ENCODE results near the gene TMEM179B.
A peak's percentile ranks its signal among the peaks of the same experiment; 100 is the strongest.

TMEM179B gene

DNA sequence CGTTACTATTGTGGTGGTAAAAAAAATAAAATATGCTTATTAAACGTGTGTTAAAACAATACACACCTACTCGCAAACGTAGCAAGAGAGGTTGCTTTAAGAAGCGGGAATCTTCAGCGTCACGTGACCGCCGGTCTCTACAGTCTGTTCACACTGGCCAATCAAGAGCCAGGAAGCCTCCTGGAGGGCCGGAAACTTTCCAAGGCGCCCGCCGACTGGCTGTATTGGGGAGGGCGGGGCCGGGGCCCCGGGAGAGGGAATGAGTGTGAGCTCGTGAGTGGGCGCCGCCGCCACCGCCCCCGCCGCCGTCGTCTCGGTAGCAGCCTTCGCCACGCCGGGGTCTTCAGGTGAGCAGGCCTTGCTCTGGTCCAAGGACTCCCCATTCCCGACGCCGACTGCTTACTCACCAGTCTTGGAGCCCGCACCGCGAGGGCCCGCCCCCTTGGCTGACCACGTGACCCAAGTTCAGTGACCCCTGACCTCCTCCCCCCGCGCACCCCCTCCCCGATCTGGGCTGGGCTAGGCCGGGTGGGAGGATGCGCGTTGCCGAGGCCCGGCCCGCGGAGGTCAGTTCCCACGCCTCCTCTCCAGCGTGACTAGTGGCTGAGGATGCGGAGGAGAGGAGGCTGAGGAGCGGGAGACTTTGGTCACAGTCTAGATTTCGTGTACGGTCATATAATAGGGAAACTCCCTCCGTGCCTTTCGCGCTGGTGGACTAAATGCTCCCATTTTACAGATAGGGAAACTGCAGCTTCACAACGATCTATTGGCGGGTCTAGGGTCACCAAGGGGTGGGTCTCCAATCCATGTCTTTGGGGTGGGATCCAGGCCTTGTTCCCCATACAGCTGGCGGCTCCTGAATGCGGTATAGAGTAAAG is 15.8 kb upstream of the TMEM179B start, which contains the start of gene TAF6L:
TSS of gene TAF6L (plus strand) at position 253 of the 878 bp plus-strand sequence. CDS start 4,388 bp downstream, outside the sequence.
- no peak for TF ChIP-seq CTCF (IDR thresholded peaks at IDR 0.05; ENCODE audit: control extremely low read depth, extremely low read depth, low read depth, missing control alignments)
- ChIA-PET CTCF (interaction anchor here (0.8 to 12.6 kb wide), 15 partner anchors 10 to 376 kb away, joined by 3 to 159 read pairs (median 4); partner anchors contain the start of genes HNRNPUL2, POLR2G, TMEM179B and ZBTB3), POLR2A (interaction anchor here (0.6 to 3.5 kb wide), 8 partner anchors 11 to 106 kb away, joined by 3 to 21 read pairs (median 8); partner anchors contain the start of genes C11orf98, CSKMT, TMEM179B and ZBTB3)
- peak; percentile 93 for DNase-seq (ENCODE audit: extremely low spot score)

DNA sequence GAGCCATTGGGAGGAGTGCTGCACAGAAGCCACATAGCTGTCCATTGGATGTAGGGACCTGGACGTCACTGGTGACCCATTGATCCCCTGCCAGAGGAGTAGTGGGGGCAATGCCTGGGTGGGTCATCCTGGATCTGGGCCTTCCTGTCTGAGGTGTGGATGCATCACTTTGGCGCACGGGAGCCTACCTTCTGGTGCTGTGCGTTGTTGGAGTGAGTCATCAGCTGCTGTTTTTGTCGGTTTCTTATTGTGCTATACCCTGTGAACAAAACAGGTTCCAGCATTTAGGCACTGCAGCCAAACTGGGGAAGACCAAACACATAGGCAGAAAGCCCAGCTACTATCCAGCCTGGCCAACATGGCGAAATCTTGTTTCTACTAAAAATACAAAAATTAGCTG is 12.8 kb upstream of the TMEM179B start:
- TF ChIP-seq CTCF (IDR thresholded peaks at IDR 0.05; ENCODE audit: control extremely low read depth, extremely low read depth, low read depth, missing control alignments): no peak
- DNase-seq (ENCODE audit: extremely low spot score): no peak
- ChIA-PET POLR2A (interaction anchor here (0.7 to 1.1 kb wide), 3 partner anchors 15 to 109 kb away, joined by 3 to 8 read pairs (median 5); partner anchors contain the start of genes C11orf98 and CSKMT), CTCF (interaction anchor here (0.7 to 12.6 kb wide), 4 partner anchors 12 to 214 kb away, joined by 3 to 159 read pairs (median 3); partner anchors contain the start of genes SLC3A2 and TMEM179B)

DNA sequence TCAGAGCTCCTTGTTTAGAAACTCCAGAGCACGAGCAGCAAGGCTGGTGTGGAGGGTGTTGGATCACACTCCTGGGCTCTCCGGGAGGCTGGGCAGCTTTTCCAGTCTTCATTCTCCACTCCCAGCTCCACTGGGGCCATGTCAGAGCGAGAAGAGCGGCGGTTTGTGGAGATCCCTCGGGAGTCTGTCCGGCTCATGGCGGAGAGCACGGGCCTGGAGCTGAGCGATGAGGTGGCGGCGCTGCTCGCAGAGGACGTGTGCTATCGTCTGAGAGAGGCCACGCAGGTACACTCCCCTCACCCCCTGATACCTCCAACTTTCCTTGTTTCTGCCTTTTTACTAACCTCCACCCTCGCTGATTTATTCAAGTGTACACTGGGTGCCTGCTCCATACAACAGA is 11.6 kb upstream of the TMEM179B start:
- CTCF ChIA-PET: interaction anchor here (0.8 to 12.6 kb wide), 6 partner anchors 8 to 80 kb away, joined by 3 to 159 read pairs (median 4); partner anchors contain the start of gene TMEM179B
- POLR2A ChIA-PET: interaction anchor here (0.8 to 1.2 kb wide), 4 partner anchors 22 to 111 kb away, joined by 3 to 4 read pairs (median 4); partner anchors contain the start of genes C11orf98, CSKMT and ZBTB3
- DNase-seq (ENCODE audit: extremely low spot score): no peak
- no peak for TF ChIP-seq CTCF (IDR thresholded peaks at IDR 0.05; ENCODE audit: control extremely low read depth, extremely low read depth, low read depth, missing control alignments)

DNA sequence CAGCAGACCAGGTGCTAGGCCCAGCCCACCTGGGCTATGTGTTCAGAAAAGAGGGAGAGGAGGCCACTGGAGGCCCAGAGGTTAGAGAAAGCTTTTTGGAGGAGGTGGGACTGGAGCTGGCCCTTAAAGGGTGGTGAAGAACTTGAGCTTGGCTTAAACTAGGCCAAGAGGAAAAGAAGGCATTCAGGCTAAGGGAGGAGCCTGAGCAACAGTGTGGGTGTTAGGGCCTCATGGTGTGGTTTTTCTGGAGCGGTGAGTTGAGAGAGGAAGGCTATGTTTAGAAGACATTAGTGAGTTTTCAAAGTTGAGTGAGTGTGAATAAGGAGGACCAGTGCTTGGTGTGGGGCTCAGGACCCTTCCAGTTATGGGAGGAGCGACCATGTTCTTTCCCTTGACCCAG is 9.8 kb upstream of the TMEM179B start:
- CTCF ChIA-PET: interaction anchor here (1.7 to 12.6 kb wide), 3 partner anchors 9 to 17 kb away, joined by 3 to 159 read pairs (median 5); partner anchors contain the start of gene TMEM179B
- no peak for TF ChIP-seq CTCF (IDR thresholded peaks at IDR 0.05; ENCODE audit: control extremely low read depth, extremely low read depth, low read depth, missing control alignments)
- POLR2A ChIA-PET: interaction anchor here (0.6 to 1.4 kb wide), 2 partner anchors 47 to 50 kb away, joined by 4 to 5 read pairs; no protein-coding TSS in a partner anchor

GRCh38 chr11:62778441-62778840 is 8.8 kb upstream of the TMEM179B start:
- TF ChIP-seq CTCF (IDR thresholded peaks at IDR 0.05; ENCODE audit: control extremely low read depth, extremely low read depth, low read depth, missing control alignments): no peak
- POLR2A ChIA-PET: no interaction called here
- CTCF ChIA-PET: interaction anchor here (1.1 to 12.6 kb wide), 3 partner anchors 8 to 33 kb away, joined by 3 to 159 read pairs (median 4); partner anchors contain the start of gene TMEM179B
- no peak for DNase-seq (ENCODE audit: extremely low spot score)

More for the DNA sequence above, 9.8 kb upstream of the TMEM179B start:
- no peak for DNase-seq (ENCODE audit: extremely low spot score)

DNA sequence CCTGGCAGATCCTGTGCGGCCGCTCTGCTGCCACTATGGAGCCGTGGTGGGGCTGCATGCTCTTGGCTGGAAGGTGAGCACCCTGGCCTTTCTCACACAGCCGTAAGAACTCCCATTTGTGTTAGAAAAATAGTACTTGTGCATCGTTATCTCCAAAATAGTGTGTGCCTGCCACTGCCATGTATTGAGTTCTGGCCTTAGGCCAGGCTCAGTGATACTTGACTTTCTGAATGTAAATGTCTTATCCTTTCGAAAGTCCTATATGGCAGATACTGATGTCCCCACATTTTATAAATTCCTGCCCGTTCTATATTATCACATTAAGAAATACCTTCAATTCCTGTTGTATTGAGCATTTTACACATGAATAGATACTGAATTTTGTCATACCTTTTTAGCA is 4.4 kb upstream of the TMEM179B start:
- CTCF ChIA-PET: interaction anchor here (1.8 kb wide), 1 partner anchor 79 kb away, joined by 3 read pairs; no protein-coding TSS in a partner anchor
- TF ChIP-seq CTCF (IDR thresholded peaks at IDR 0.05; ENCODE audit: control extremely low read depth, extremely low read depth, low read depth, missing control alignments): no peak
- POLR2A ChIA-PET: no interaction called here

More for the DNA sequence above, 4.4 kb upstream of the TMEM179B start:
- DNase-seq (ENCODE audit: extremely low spot score): no peak
